Glutamatergic neuron (in vitro differentiated cells): ENCODE measurements around the gene COL6A2. TPM values are rescaled to one million over a fixed set of nuclear protein-coding genes. Genes with fewer than 3 reads are reported as not detected.
"Not testable (repeated sequence)": the region's sequence is repeated elsewhere in the genome, so short reads cannot be mapped to it uniquely, and the experiment has no call there.

ENCODE experiments used
- DNase-seq: peaks from one replicate; pipeline ENCODE4 v3.0.0; 2022
- H3K27ac Mint-ChIP-seq: one replicate; pipeline ENCODE4 v1.8.0; 2020; ENCODE audit warnings: mild to moderate bottlenecking, mixed read lengths, inconsistent platforms; ENCODE audit not compliant: unreplicated experiment
- H3K27me3 Mint-ChIP-seq: one replicate; pipeline ENCODE4 v1.8.0; 2020; ENCODE audit warnings: mild to moderate bottlenecking, moderate library complexity, mixed read lengths, inconsistent platforms; ENCODE audit not compliant: unreplicated experiment
- H3K36me3 Mint-ChIP-seq: one replicate; pipeline ENCODE4 v1.8.0; 2020; ENCODE audit warnings: mild to moderate bottlenecking, mixed read lengths, inconsistent platforms; ENCODE audit not compliant: unreplicated experiment
- H3K4me1 Mint-ChIP-seq: one replicate; pipeline ENCODE4 v1.8.0; 2020; ENCODE audit warnings: mild to moderate bottlenecking, low read depth, mixed read lengths, inconsistent platforms; ENCODE audit not compliant: unreplicated experiment
- H3K4me3 Mint-ChIP-seq: one replicate; pipeline ENCODE4 v1.8.0; 2020; ENCODE audit warnings: mild to moderate bottlenecking, mixed read lengths, inconsistent platforms; ENCODE audit not compliant: unreplicated experiment
- H3K9me3 Mint-ChIP-seq: one replicate; pipeline ENCODE4 v1.8.0; 2020; ENCODE audit warnings: mild to moderate bottlenecking, moderate library complexity, mixed read lengths, inconsistent platforms; ENCODE audit not compliant: unreplicated experiment
- CTCF ChIP-seq: fragments of 200-600 bp; sonication (generic); IDR thresholded peaks from one replicate; pipeline ENCODE4 v1.5.0; 2021; ENCODE audit not compliant: partially characterized antibody, unreplicated experiment
- total RNA-seq: library from RNA; stranded (reverse); fragmentation: NEBNext Ultra II Directional; extraction: Animal tissue kit (Norgen Biotek cat#: 25700); gene quantifications from one replicate; pipeline ENCODE4 v1.2.1, GENCODE V29; 2021; ENCODE audit not compliant: unreplicated experiment

The COL6A2 gene
- total RNA-seq, 1 donor from 2014 or later = 55.2 TPM

DNA sequence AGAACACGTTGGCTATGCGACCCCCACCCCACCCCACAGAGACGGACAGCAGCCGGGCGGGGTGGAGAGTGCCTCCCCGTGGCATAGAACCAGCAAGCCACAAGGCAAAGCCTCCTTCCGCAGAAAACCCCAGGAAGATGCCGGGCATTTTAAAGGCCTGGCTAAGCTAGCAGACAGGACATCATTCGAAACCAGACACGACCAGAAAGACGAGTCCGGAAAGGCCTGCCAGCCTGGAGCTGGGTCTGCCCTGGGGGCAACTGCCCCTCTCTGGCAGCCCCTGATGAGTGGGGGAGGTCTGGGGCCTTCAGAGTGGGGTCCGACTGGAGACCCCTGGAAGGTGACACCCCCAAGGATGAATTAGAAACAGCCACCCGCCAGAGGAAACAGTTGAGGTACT is 48.9 kb downstream of the COL6A2 start:
- Mint-ChIP-seq H3K27ac (peak overlapping the region; percentile 28), H3K4me1 (peaks cover 10% of the 10 kb centered on the region), H3K9me3 (peaks cover 5% of the 10 kb centered on the region), H3K27me3 (peaks cover 7% of the 10 kb centered on the region), H3K36me3 (no peaks in the 10 kb centered on the region), H3K4me3 (peak overlapping the region; percentile 49)
- DNase-seq = peak; percentile 13
- no peak for TF ChIP-seq CTCF

- not testable (repeated sequence) for H3K4me3 Mint-ChIP-seq, H3K36me3 Mint-ChIP-seq, H3K27me3 Mint-ChIP-seq, H3K4me1 Mint-ChIP-seq, H3K27ac Mint-ChIP-seq, H3K9me3 Mint-ChIP-seq
- DNase-seq = peak; percentile 69
- peak; percentile 58 for TF ChIP-seq CTCF
These were observed 49.5 kb downstream of the COL6A2 start for GRCh38 chr21:46147429-46147828.

DNA sequence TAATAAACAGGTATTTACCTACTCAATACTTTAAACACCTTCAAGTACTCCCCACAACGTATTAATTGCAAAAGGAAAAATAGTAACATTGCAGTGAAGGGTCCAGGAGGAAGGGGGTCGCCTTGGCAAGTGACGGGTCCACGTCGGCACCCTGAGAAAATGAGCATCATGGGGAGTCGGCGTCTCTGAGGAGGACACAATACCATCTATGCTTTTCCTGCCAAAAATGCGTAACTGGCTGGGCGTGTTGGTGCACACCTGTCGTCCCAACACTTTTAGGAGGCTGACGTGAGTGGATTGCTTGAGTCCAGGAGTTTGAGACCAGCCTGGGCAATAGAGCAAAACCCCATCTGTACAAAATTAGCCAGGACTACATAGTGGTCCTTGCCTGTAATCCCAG is 50.2 kb downstream of the COL6A2 start:
- Mint-ChIP-seq H3K27ac (no peak overlapping the region), H3K4me3 (no peak overlapping the region), H3K9me3 (peaks cover 12% of the 10 kb centered on the region), H3K36me3 (no peaks in the 10 kb centered on the region), H3K4me1 (peaks cover 10% of the 10 kb centered on the region), H3K27me3 (peaks cover 8% of the 10 kb centered on the region)
- TF ChIP-seq CTCF = no peak
- no peak for DNase-seq

DNA sequence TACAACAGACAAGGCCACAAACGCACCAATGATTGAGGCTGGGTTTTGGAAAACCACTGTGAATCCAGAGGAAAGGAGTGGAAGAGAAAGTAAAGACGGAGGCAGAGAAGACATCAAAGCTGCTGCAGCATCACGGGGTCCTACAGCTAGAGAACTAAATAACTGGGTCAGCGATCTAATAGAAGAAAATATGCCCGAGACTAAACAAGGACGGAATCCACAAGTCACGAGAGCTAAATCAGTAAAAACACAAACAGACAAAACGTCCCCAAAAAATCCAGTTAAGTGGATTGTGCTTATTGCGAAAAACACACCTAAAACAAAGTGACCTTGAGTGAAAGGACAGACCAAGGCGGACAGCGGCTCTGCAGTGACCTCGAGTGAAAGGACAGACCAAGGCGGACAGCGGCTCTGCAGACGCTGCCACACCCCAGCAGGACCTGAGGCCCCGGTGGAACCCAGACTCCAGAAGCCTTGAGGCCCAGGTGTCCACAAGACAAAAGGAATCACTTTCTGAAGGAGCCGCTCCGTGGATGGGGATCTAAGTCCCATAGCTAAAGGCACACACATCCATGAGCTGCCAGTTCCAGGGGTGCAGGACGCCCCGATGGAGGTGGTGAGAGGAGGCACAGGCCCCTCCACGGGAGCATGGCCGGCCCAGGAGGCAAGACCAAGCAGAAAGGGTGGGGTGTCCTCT is 51.4 kb downstream of the COL6A2 start:
- no peaks in the 10 kb centered on the region for H3K36me3 Mint-ChIP-seq
- peak; percentile 14 for DNase-seq
- peaks cover 12% of the 10 kb centered on the region for H3K9me3 Mint-ChIP-seq
- peaks cover 5% of the 10 kb centered on the region for H3K4me1 Mint-ChIP-seq
- H3K27ac Mint-ChIP-seq = peak overlapping the region; percentile 4
- H3K4me3 Mint-ChIP-seq = no peak overlapping the region
- no peak for TF ChIP-seq CTCF
- peaks cover 8% of the 10 kb centered on the region for H3K27me3 Mint-ChIP-seq

GRCh38 chr21:46150073-46150472 is 52.2 kb downstream of the COL6A2 start:
- no peak overlapping the region for H3K4me3 Mint-ChIP-seq
- DNase-seq = peak; percentile 29
- TF ChIP-seq CTCF = no peak
- peaks cover 12% of the 10 kb centered on the region for H3K9me3 Mint-ChIP-seq
- no peaks in the 10 kb centered on the region for H3K36me3 Mint-ChIP-seq
- H3K27ac Mint-ChIP-seq = no peak overlapping the region
- peaks cover 4% of the 10 kb centered on the region for H3K27me3 Mint-ChIP-seq
- peaks cover 5% of the 10 kb centered on the region for H3K4me1 Mint-ChIP-seq
